HG02973 (cell line): Measurements from ENCODE around the gene DEPDC4.
A peak's percentile ranks its signal among the peaks of the same experiment; 100 is the strongest.
"Not testable (repeated sequence)": the region's sequence is repeated elsewhere in the genome, so short reads cannot be mapped to it uniquely, and the experiment has no call there.

Experiments used
- ATAC-seq: cut with Tn5 transposase; IDR thresholded peaks from one replicate; pipeline ENCODE4 v1.9.1; 2021; ENCODE audit warnings: moderate library complexity; ENCODE audit not compliant: unreplicated experiment

The DEPDC4 gene

DNA sequence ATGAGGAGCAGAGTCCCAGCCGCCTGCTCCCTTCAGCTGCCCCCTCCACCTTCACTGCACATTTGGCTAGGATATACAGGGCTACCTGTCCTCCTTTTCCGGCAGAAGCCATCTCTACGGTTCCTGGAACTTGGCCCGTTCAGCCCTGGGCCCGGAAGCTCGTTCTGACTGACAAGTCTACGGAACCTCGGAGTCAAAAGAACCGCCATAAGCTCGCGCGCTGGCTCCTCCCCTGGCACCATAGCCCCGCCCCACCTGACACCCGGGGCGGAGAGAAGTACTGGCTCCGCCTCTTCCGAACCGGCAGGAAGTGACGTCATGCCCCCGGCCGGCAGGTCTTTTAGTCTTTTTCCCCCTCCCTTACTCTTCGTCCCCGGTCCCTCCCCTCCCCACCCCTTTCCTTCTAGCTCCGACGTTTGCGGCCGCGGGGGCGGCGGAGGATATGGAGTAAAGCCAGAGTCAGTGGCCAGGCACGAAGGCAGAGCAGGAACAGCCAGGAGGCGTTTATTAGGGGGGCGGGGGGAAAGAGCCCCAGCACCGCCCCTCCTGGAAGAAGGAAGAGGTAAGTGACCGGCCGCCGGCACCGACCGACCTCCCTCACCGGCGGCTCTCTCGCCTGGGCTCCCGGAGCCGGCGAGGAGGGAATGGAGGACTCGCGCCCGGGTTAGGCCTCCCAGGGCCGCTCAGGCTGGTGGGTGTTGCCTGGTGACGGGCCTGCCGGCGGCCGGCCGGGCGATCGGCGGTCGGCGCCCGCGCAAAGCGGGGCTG lies at the start of gene DEPDC4, which contains the start of gene SCYL2:
DEPDC4 (minus strand) TSS at position 245 of the 768 bp plus-strand sequence; CDS start at position 242, 3 bp downstream.
SCYL2 (plus strand) TSS at position 343 of the 768 bp plus-strand sequence. CDS start 15,794 bp downstream, outside the sequence.
- peak; percentile 92 for ATAC-seq

DNA sequence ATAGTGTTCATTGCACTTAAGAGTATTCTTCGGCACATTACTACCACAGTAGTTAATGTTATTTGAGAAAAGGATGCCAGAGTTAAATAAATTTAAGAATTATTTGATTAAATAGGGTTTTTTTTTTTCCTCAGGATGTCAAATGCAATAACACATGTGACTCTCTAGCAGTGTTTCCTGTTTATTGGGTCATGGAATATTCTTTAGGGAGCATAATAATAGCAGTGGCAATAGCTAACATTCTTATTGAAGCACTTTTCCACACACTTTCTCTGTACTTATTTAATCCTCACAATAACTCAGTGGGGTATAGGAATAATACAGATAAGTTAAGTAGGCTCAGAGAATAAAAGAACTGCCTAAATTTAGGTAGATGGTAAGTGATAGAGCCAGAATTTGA lies 44.4 kb upstream of the DEPDC4 start:
- ATAC-seq = no peak

- ATAC-seq = not testable (repeated sequence)
Observed at GRCh38 chr12:100308138-100308537, 41.3 kb upstream of the DEPDC4 start.

- not testable (repeated sequence) for ATAC-seq
Observed at GRCh38 chr12:100304334-100304733, 37.5 kb upstream of the DEPDC4 start.

DNA sequence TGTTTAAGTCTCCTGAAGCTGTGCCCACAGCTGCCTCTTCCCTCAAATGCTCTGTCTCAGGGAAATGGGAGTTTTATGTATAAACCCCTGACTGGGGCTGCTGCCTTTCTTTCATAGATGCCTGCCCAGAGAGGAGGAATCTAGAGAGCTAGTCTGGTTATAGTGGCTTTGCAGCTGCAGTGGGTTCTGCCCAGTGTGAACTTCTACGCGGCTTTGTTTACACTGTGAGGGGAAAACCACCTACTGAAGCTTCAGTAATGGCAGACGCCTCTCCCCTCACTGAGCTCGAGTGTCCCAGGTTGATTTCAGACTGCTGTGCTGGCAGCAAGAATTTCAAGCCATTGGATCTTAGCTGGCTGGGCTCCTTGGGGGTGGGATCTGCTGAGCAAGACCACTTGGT lies 37.0 kb upstream of the DEPDC4 start:
- no peak for ATAC-seq

GRCh38 chr12:100302081-100302480 lies 35.2 kb upstream of the DEPDC4 start:
- no peak for ATAC-seq

DNA sequence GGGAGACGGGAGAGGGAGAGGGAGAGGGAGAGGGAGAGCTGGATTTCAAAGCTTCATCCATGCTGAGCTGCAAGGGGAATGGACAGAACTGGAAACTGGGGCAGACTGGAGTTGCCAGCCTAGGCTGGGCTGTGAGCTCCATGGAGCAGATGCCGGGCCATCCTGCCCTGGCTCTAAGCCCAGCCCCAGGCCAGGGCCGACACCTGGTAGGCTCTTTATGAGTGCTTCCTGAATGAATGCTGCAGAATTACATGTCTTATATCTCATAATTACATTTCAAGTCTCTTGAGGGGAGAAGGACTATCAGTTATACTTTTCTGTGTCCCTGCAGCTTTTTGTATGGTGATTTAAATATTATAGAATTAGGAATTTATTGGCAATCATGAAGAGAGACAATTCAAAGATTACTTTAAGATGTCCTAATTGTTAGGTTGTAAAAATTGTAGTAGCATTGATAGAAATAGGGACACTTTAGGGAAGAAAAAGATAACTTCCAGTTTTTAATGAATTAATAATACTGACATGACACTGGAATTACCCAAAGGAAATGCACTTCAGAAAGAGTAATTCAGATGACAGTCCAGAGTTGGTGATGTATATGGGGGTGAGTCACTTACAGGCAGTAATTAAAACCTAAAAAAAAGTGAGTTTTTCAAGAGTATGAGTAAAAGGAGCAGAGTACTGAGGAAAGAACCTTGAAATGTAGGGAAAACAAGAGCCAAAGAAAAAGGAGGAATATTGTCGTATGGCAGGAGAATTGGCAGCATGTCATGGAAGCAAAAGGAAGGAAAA lies 29.1 kb upstream of the DEPDC4 start:
- ATAC-seq = no peak

DNA sequence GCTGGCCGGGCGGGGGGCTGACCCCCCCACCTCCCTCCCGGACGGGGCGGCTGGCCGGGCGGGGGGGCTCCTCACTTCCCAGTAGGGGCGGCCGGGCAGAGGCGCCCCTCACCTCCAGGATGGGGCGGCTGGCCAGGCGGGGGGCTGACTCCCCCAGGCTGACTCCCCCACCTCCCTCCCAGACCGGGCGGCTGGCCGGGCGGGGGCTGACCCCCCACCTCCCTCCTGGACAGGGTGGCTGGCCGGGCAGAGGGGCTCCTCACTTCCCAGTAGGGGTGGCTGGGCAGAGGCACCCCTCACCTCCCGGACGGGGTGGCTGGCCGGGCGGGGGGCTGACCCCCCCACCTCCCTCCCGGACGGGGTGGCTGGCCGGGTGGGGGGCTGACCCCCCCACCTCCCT lies 27.5 kb upstream of the DEPDC4 start:
- ATAC-seq = not testable (repeated sequence)

DNA sequence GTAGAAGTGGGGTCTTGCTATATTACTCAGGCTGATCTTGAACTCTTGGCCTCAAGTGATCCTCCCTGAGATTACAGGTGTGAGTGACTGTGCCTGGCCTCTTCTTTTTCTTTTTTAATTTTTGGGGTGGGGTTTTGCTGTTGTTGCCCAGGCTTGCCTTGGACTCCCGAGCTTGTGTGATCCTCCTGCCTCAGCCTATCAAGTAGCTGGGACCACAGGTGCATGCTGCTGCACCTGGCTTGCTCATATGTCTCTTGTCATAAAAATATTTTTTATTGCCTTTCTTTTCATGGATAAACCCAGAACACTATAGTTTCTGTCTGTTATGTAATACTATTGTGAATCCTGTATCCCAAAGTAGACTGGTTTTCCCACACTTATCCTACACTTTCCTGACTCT lies 26.1 kb upstream of the DEPDC4 start:
- no peak for ATAC-seq

- no peak for ATAC-seq
Observed at GRCh38 chr12:100290016-100290415, 23.1 kb upstream of the DEPDC4 start.

- ATAC-seq = no peak
Observed at GRCh38 chr12:100289038-100289437, 22.2 kb upstream of the DEPDC4 start.

DNA sequence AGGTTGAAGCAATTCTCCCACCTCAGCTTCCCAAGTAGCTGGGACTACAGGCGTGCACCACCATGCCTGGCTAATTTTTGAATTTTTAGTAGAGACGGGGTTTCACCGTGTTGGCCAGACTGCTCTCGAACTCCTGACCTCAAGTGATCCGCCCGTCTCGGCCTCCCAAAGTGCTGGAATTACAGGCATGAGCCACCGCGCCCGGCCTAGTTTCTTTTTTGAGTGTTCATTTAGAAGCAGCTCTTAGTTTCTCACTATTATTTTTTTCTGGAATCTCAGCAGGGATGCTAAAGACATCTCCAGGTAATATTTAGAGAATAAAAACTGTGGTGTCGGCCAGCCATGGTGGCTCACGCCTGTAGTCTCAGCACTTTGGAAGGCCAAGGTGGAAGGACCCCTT lies 17.7 kb upstream of the DEPDC4 start:
- not testable (repeated sequence) for ATAC-seq

DNA sequence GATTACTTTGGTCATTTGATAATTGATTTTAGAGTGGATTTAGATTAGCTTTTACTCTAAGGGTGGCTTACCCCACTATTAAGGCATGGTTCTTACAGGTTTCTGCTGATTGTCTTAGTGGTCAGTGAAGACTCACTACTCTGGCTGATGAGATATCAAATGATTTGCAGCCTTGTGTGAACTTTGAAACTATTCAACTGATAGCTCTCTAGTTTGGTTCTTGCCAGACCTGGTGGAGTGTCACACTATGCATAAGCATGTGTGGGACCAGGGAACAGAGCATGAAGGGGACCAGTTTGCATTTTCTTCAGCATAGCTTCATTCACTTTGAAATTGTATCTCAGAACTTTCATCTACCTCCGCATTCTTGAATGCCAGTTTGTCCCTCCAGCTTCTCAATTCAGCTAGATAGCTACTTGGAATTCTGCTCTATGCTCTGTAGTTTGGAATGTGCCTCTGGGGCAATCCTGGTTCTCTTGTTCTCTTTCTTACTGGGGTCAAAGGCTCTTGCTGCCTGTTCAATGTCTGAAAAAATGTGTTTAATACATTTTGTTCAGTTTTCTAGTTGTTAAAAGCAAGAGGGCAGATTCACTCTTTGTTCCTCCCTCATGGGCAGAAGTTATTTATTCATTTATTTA lies 12.8 kb upstream of the DEPDC4 start:
- ATAC-seq = no peak

GRCh38 chr12:100279159-100279558 lies 12.3 kb upstream of the DEPDC4 start:
- no peak for ATAC-seq

- ATAC-seq = no peak
Observed at GRCh38 chr12:100274291-100274690, 7.4 kb upstream of the DEPDC4 start.

GRCh38 chr12:100273782-100274181 lies 6.9 kb upstream of the DEPDC4 start:
- no peak for ATAC-seq

- no peak for ATAC-seq
Observed at GRCh38 chr12:100268835-100269564, 2.1 kb upstream of the DEPDC4 start.

GRCh38 chr12:100267603-100268281 lies 863 bp upstream of the DEPDC4 start:
- peak; percentile 7 for ATAC-seq

- ATAC-seq = peak; percentile 75
Observed at GRCh38 chr12:100266585-100266834, 369 bp downstream of the DEPDC4 start.

GRCh38 chr12:100265732-100266584 lies 921 bp downstream of the DEPDC4 start:
- ATAC-seq = no peak
